HG03159 (cell line): Measurements from ENCODE around the gene PRDX2.
"Not testable (repeated sequence)": the region's sequence is repeated elsewhere in the genome, so short reads cannot be mapped to it uniquely, and the experiment has no call there.

Experiments
- ATAC-seq: cut with Tn5 transposase; IDR thresholded peaks from one replicate; pipeline ENCODE4 v1.9.1; 2021; ENCODE audit warnings: mild to moderate bottlenecking, moderate library complexity; ENCODE audit not compliant: unreplicated experiment

Gene PRDX2

GRCh38 chr19:12801466-12802266 lies at the start of gene PRDX2, which contains the start of gene THSD8:
Gene PRDX2, minus strand, starts transcription at chr19:12801800. Its CDS starts 539 bp downstream, at chr19:12801261.
Gene THSD8, plus strand, starts transcription at chr19:12802069. Its CDS starts 3 bp downstream, at chr19:12802072.
- peak; percentile 46 for ATAC-seq

GRCh38 chr19:12847159-12848139 lies 45.8 kb upstream of the PRDX2 start:
- ATAC-seq: no peak

- ATAC-seq: not testable (repeated sequence)
Observed at GRCh38 chr19:12846613-12847012, 45.0 kb upstream of the PRDX2 start.

GRCh38 chr19:12843999-12844732 lies 42.6 kb upstream of the PRDX2 start:
- ATAC-seq: no peak

GRCh38 chr19:12843328-12843727 lies 41.7 kb upstream of the PRDX2 start:
- no peak for ATAC-seq

- ATAC-seq: no peak
Observed at GRCh38 chr19:12842511-12842910, 40.9 kb upstream of the PRDX2 start.

- ATAC-seq: no peak
Observed at GRCh38 chr19:12841094-12841493, 39.5 kb upstream of the PRDX2 start.

GRCh38 chr19:12840091-12841079 lies 38.8 kb upstream of the PRDX2 start:
- no peak for ATAC-seq

- no peak for ATAC-seq
Observed at GRCh38 chr19:12838886-12839756, 37.5 kb upstream of the PRDX2 start.

GRCh38 chr19:12838182-12838885 lies 36.7 kb upstream of the PRDX2 start, which contains the start of gene MAST1:
Gene MAST1, plus strand, starts transcription at chr19:12838515. Its CDS starts 58 bp downstream, at chr19:12838573.
- ATAC-seq: no peak

GRCh38 chr19:12837225-12837624 lies 35.6 kb upstream of the PRDX2 start:
- ATAC-seq: no peak

- ATAC-seq: no peak
Observed at GRCh38 chr19:12836529-12836863, 34.9 kb upstream of the PRDX2 start.

- ATAC-seq: no peak
Observed at GRCh38 chr19:12834976-12835757, 33.6 kb upstream of the PRDX2 start.

GRCh38 chr19:12834566-12834943 lies 33.0 kb upstream of the PRDX2 start, which contains the start of gene RTBDN:
Gene RTBDN, minus strand, starts transcription at chr19:12834579. Its CDS starts 4,600 bp downstream, at chr19:12829979.
- no peak for ATAC-seq

GRCh38 chr19:12833738-12834565 lies 32.4 kb upstream of the PRDX2 start:
- ATAC-seq: no peak

- ATAC-seq: no peak
Observed at GRCh38 chr19:12833418-12833737, 31.8 kb upstream of the PRDX2 start.
